Keratinocyte (primary cell): ENCODE results near the gene ANKRD20A1. TPM values are rescaled to one million over a fixed set of nuclear protein-coding genes. Genes with fewer than 3 reads are reported as not detected.
"Not testable (repeated sequence)": the region's sequence is repeated elsewhere in the genome, so short reads cannot be mapped to it uniquely, and the experiment has no call there.

ENCODE experiments used
- DNase-seq: peaks from one replicate; pipeline ENCODE4 v3.0.0-alpha.2; 2011; ENCODE audit warnings: low read depth, missing footprints, low spot score
- FAIRE-seq: peaks from 2 replicates; lab custom pipeline; 2011; peaks lifted over from hg19 to GRCh38; lab: Jason Lieb, UNC
- H2AFZ ChIP-seq: 2 replicates; pipeline ENCODE4 v1.6.0; 2012; ENCODE audit warnings: low read length, control low read depth, inconsistent platforms; ENCODE audit not compliant: control insufficient read depth
- H3K27ac ChIP-seq: 2 replicates; pipeline ENCODE4 v1.5.1; 2011; ENCODE audit warnings: low read length; ENCODE audit not compliant: control insufficient read depth, insufficient read depth
- H3K27me3 ChIP-seq: 3 replicates; pipeline ENCODE4 v1.6.0; 2011; ENCODE audit warnings: low read length; ENCODE audit not compliant: control insufficient read depth, insufficient read depth; ENCODE audit errors: extremely low read depth
- H3K36me3 ChIP-seq, 2 experiments: 2 replicates in 1 of 2; 3 replicates in 1 of 2; pipeline ENCODE4 v1.5.1; 2011; ENCODE audit warnings: low read length in 2 of 2, mild to moderate bottlenecking in 1 of 2; ENCODE audit not compliant: control insufficient read depth in 2 of 2, insufficient read depth in 2 of 2; ENCODE audit errors: extremely low read depth in 1 of 2
- H3K4me1 ChIP-seq: 3 replicates; pipeline ENCODE4 v1.5.1; 2011; ENCODE audit warnings: low read length; ENCODE audit not compliant: control insufficient read depth, insufficient read depth; ENCODE audit errors: extremely low read depth
- H3K4me2 ChIP-seq: 3 replicates; pipeline ENCODE4 v1.6.0; 2011; ENCODE audit warnings: low read depth, low read length; ENCODE audit not compliant: control insufficient read depth, insufficient read depth; ENCODE audit errors: extremely low read depth
- H3K4me3 ChIP-seq, 3 experiments: fragments of 200-600 bp in 1 of 3; sonication (generic) in 1 of 3; 2 replicates in 2 of 3; 3 replicates in 1 of 3; pipeline ENCODE4 v1.5.1; 2011 to 2016; ENCODE audit warnings: low read length in 3 of 3, mild to moderate bottlenecking in 3 of 3, control low read depth in 2 of 3, inconsistent platforms in 1 of 3, low read depth in 1 of 3, mixed read lengths in 1 of 3, mixed run types in 1 of 3, moderate library complexity in 1 of 3; ENCODE audit not compliant: control insufficient read depth in 2 of 3, insufficient read depth in 2 of 3; ENCODE audit errors: extremely low read depth in 1 of 3
- H3K79me2 ChIP-seq: 2 replicates; pipeline ENCODE4 v1.6.0; 2012; ENCODE audit warnings: low read length; ENCODE audit not compliant: control insufficient read depth, insufficient read depth
- H3K9ac ChIP-seq: 3 replicates; pipeline ENCODE4 v1.6.0; 2011; ENCODE audit warnings: low read length; ENCODE audit not compliant: control insufficient read depth, insufficient read depth; ENCODE audit errors: extremely low read depth
- H3K9me1 ChIP-seq: 3 replicates; pipeline ENCODE4 v1.6.0; 2011; ENCODE audit warnings: low read length; ENCODE audit not compliant: control insufficient read depth, insufficient read depth; ENCODE audit errors: extremely low read depth
- H3K9me3 ChIP-seq: 2 replicates; pipeline ENCODE4 v1.5.1; 2012; ENCODE audit warnings: low read depth, low read length; ENCODE audit not compliant: control insufficient read depth
- H4K20me1 ChIP-seq: 3 replicates; pipeline ENCODE4 v1.6.0; 2011; ENCODE audit warnings: low read length; ENCODE audit not compliant: control insufficient read depth, insufficient read depth; ENCODE audit errors: extremely low read depth
- dilution Hi-C: fragments of 300-500 bp; cut with MboI; formaldehyde crosslinking; loops from one replicate; pipeline ENCODE4 v1.7.0; 2020; ENCODE audit warnings: low sequenced_read_pairs; ENCODE audit not compliant: extremely low pct_ligation_motif_present
- polyA minus RNA-seq, 3 experiments: library from RNA; depleted of rRNA, polyadenylated mRNA; stranded (reverse); fragments of >200 nt; gene quantifications; 1 replicate in 1 of 3; 2 replicates in 1 of 3; 3 replicates in 1 of 3; pipeline ENCODE4 v1.2.3, GENCODE V29; 2011
- polyA plus RNA-seq, 5 experiments: library from polyadenylated mRNA; depleted of rRNA in 3 of 5; stranded (reverse) in 3 of 5; stranded (forward) in 1 of 5; unstranded in 1 of 5; fragments of >200 nt; gene quantifications; 1 replicate in 1 of 5; 2 replicates in 3 of 5; 3 replicates in 1 of 5; pipeline versions ENCODE4 v1.2.1 to v1.2.3, GENCODE V29; 2011 to 2012; ENCODE audit warnings: missing spikeins in 2 of 5, low read depth in 1 of 5, low replicate concordance in 1 of 5
- small RNA-seq, 3 experiments: library from RNA; depleted of rRNA; stranded (forward); fragments of <200 nt; gene quantifications; one replicate each; pipeline ENCODE3, GENCODE V24; 2012; ENCODE audit warnings: low read depth in 3 of 3, low replicate concordance in 1 of 3; ENCODE audit not compliant: insufficient read length in 3 of 3

Gene ANKRD20A1
- polyA plus RNA-seq, result 0.06 to 0.21 TPM (median 0.09 TPM) in 3 replicates
- not detected for polyA plus RNA-seq (2011; ENCODE audit: low read depth)
- 0.03 and 0.12 TPM in 2 replicates for polyA plus RNA-seq (2011; cell fraction: cytosol; rRNA removed)
- 0.19 and 0.32 TPM in 2 replicates for polyA plus RNA-seq (2011; cell fraction: nucleus; rRNA removed)
- 0.08 and 0.11 TPM in 2 replicates for polyA plus RNA-seq (2012; ENCODE audit: low replicate concordance)
- polyA minus RNA-seq, result 0.99 TPM in 1 of 3 replicates, not detected in the others
- not detected for polyA minus RNA-seq (2011; cell fraction: cytosol; rRNA and poly(A)+ RNA removed)
- 2.2 TPM in 1 of 2 replicates, not detected in the other for polyA minus RNA-seq (2011; cell fraction: nucleus; rRNA and poly(A)+ RNA removed)

DNA sequence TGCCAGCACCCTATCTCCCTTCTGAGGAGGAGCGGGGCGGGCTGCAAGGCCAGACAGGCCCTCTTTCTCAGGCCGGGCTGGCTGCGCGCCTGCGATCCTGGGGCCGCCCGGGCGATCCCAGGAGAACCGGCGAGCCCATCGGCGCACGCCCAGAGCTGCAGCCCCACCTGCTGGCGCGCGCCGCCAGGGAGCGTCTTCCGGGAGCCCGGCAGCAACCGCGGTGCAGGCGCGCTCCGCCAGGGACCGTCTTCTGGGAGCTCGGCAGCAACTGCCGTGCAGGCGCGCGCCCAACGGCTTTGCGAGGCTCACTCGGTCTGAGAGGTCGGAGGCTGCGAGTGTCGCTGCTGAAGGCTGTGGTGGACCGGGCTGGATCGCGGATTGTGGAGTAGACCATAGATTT, at the start of gene ANKRD20A1:
Gene ANKRD20A1, plus strand, starts transcription at position 61 of the 400 bp plus-strand sequence. CDS start 496 bp downstream, outside the sequence.
- not testable (repeated sequence) for FAIRE-seq

DNA sequence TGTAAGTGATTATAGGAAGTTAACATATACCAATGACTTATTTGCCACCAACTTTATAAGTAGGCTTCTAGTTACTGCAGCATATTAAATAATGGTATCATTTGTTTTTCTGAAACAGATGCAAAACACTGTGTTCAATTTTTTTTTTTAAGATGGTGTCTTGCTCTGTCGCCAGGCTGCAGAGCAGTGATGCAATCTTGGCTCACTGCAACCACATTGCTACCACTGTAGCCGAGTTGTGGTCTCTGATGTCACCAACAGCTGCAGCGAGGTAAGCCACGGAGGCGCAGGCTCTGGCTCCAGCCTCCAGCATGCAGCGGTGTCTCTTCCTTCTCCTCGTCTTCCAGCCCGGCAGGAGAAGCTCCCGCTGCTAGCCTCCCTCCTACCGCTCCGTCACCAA, 26.6 kb upstream of the ANKRD20A1 start:
- DNase-seq, H3K79me2 ChIP-seq, H4K20me1 ChIP-seq, H2AFZ ChIP-seq, H3K9me1 ChIP-seq, FAIRE-seq, H3K4me2 ChIP-seq, H3K27ac ChIP-seq, H3K36me3 ChIP-seq, H3K9ac ChIP-seq, H3K9me3 ChIP-seq, dilution Hi-C loops, H3K4me1 ChIP-seq, H3K27me3 ChIP-seq, H3K4me3 ChIP-seq: not testable (repeated sequence)

More for the DNA sequence above, at the start of gene ANKRD20A1:
- H3K4me1 ChIP-seq, H3K79me2 ChIP-seq, H3K27ac ChIP-seq, H3K4me2 ChIP-seq, H3K27me3 ChIP-seq, H3K4me3 ChIP-seq, H4K20me1 ChIP-seq, H3K9me3 ChIP-seq, DNase-seq, dilution Hi-C loops, H2AFZ ChIP-seq, H3K9ac ChIP-seq, H3K9me1 ChIP-seq, H3K36me3 ChIP-seq: not testable (repeated sequence)

Small RNAs within 50 kb of the gene (small RNA-seq; reads per million reads assigned to genes)
- gene RNU6-368P, result 0 reads per million in 3 experiments
